Fibroblast of lung (primary cell): ENCODE measurements around the gene SPRED1. TPM values are rescaled to one million over a fixed set of nuclear protein-coding genes. Genes with fewer than 3 reads are reported as not detected.
A peak's percentile ranks its signal among the peaks of the same experiment; 100 is the strongest.

Experiments
- DNase-seq, 2 donors: peaks; one replicate each; pipeline versions ENCODE4 v3.0.0 to v3.0.0-alpha.2; 2010; ENCODE audit warnings: low read depth in 2 of 2
- H2AFZ ChIP-seq: 2 replicates; pipeline ENCODE4 v1.5.1; 2012; ENCODE audit warnings: low read length, control low read depth, inconsistent platforms
- H3K27ac ChIP-seq: 2 replicates; pipeline ENCODE4 v1.5.1; 2011; ENCODE audit warnings: low read length, control low read depth; ENCODE audit not compliant: insufficient read depth
- H3K27me3 ChIP-seq: 2 replicates; pipeline ENCODE4 v1.5.1; 2011; ENCODE audit warnings: mild to moderate bottlenecking, low read length; ENCODE audit not compliant: control insufficient read depth, insufficient read depth
- H3K36me3 ChIP-seq: 2 replicates; pipeline ENCODE4 v1.5.1; 2011; ENCODE audit warnings: low read length; ENCODE audit not compliant: control insufficient read depth, insufficient read depth
- H3K4me1 ChIP-seq: 2 replicates; pipeline ENCODE4 v1.5.1; 2011; ENCODE audit warnings: low read length; ENCODE audit not compliant: control insufficient read depth, insufficient read depth; ENCODE audit errors: extremely low read depth
- H3K4me2 ChIP-seq: 2 replicates; pipeline ENCODE4 v1.5.1; 2011; ENCODE audit warnings: low read length, control low read depth; ENCODE audit not compliant: insufficient read depth; ENCODE audit errors: extremely low read depth
- H3K4me3 ChIP-seq, 4 experiments: fragments of 200-600 bp in 1 of 4; sonication (generic) in 1 of 4; replicated peaks in 1 of 4; 2 replicates each; pipeline ENCODE4 v1.5.1; 2011 to 2016; ENCODE audit warnings: low read length in 4 of 4, low read depth in 3 of 4, mild to moderate bottlenecking in 3 of 4, control low read depth in 2 of 4, inconsistent platforms in 1 of 4, mixed read lengths in 1 of 4; ENCODE audit not compliant: insufficient read depth in 1 of 4; ENCODE audit errors: control extremely low read depth in 1 of 4
- H3K79me2 ChIP-seq: 2 replicates; pipeline ENCODE4 v1.5.1; 2012; ENCODE audit warnings: mild to moderate bottlenecking, low read length, inconsistent platforms; ENCODE audit not compliant: control insufficient read depth, insufficient read depth
- H3K9ac ChIP-seq: 2 replicates; pipeline ENCODE4 v1.5.1; 2011; ENCODE audit warnings: mild to moderate bottlenecking, low read length, control low read depth; ENCODE audit not compliant: insufficient read depth
- H3K9me3 ChIP-seq: 2 replicates; pipeline ENCODE4 v1.5.1; 2012; ENCODE audit warnings: low read depth, low read length; ENCODE audit not compliant: control insufficient read depth, insufficient read depth
- H4K20me1 ChIP-seq: 2 replicates; pipeline ENCODE4 v1.5.1; 2011; ENCODE audit warnings: low read length; ENCODE audit not compliant: control insufficient read depth, insufficient read depth; ENCODE audit errors: extremely low read depth
- CTCF ChIP-seq, 2 donors: IDR thresholded peaks in 1 of 2; conservative IDR thresholded peaks in 1 of 2; 1 replicate in 1 of 2; 2 replicates in 1 of 2; pipeline ENCODE4 v1.5.1; 2011 to 2012; ENCODE audit warnings: low read length in 2 of 2, control low read depth in 1 of 2, inconsistent platforms in 1 of 2, low read depth in 1 of 2, mild to moderate bottlenecking in 1 of 2
- EZH2 ChIP-seq: IDR thresholded peaks from 2 replicates; pipeline ENCODE4 v1.5.1; 2012; ENCODE audit warnings: low read length, control low read depth, mild to moderate bottlenecking; ENCODE audit errors: missing control alignments
- polyA plus RNA-seq, 2 donors: library from polyadenylated mRNA; depleted of rRNA in 1 of 2; stranded (reverse) in 1 of 2; unstranded in 1 of 2; fragments of >200 nt; gene quantifications; 2 replicates each; pipeline ENCODE4 v1.2.1, GENCODE V29; 2011 to 2012; ENCODE audit warnings: missing spikeins in 1 of 2
- total RNA-seq: library from RNA; depleted of rRNA; stranded (reverse); fragments of >200 nt; gene quantifications from 2 replicates; pipeline ENCODE4 v1.2.1, GENCODE V29; 2014

SPRED1 gene
- total and polyA plus RNA-seq, 2 donors (not counting 1 experiment from before 2014, with no cell fraction given): 17.2 to 39.0 TPM

- Histone ChIP-seq H2AFZ (no peak overlapping the region), H3K4me1 (peaks cover 8% of the 10 kb centered on the region), H3K79me2 (peaks cover 100% of the 10 kb centered on the region), H3K36me3 (no peaks in the 10 kb centered on the region), H3K27ac (no peak overlapping the region), H3K27me3 (no peaks in the 10 kb centered on the region), H3K9me3 (no peaks in the 10 kb centered on the region), H3K9ac (no peak overlapping the region), H4K20me1 (peaks cover 13% of the 10 kb centered on the region), H3K4me3 (no peak overlapping the region), H3K4me2 (no peak overlapping the region)
- DNase-seq: peak in 1 of 2 donors; percentile 69
- TF ChIP-seq CTCF (conservative IDR thresholded peaks at IDR 0.05 in 1 of 2, IDR thresholded peaks at IDR 0.05 in 1 of 2; ENCODE audit: low read depth in 1 of 2, low read length in 2 of 2) (no peak), EZH2 (no peak)
These were observed 7.4 kb downstream of the SPRED1 start for GRCh38 chr15:38260077-38260476.

DNA sequence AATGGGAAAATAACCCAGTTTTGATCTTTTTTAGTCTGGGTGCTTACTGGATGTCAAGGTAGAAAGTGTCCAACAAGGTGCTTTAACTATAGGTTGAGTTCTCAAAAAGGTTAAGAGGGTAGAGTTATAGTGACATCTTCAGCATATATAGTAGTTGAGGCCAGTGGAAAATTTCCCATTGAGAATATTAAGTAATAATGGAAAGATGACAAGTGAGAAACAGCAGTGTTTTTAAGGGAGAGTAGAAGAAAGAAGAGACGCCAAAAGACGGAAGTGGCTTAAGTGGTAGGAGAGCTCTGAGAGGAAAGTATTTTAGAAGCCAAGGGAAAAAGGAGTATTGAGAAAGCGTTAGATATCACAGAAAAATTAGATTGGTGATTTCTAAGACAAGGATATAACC, 10.6 kb downstream of the SPRED1 start:
- no peaks in the 10 kb centered on the region for H3K36me3 ChIP-seq
- no peak overlapping the region for H3K9ac ChIP-seq
- peaks cover 99% of the 10 kb centered on the region for H3K79me2 ChIP-seq
- H4K20me1 ChIP-seq: peaks cover 5% of the 10 kb centered on the region
- no peak for DNase-seq
- H3K4me1 ChIP-seq: peaks cover 12% of the 10 kb centered on the region
- H2AFZ ChIP-seq: no peak overlapping the region
- H3K27me3 ChIP-seq: no peaks in the 10 kb centered on the region
- no peak overlapping the region for H3K4me2 ChIP-seq
- H3K27ac ChIP-seq: no peak overlapping the region
- no peak for TF ChIP-seq CTCF (conservative IDR thresholded peaks at IDR 0.05 in 1 of 2, IDR thresholded peaks at IDR 0.05 in 1 of 2; ENCODE audit: low read depth in 1 of 2, low read length in 2 of 2)
- TF ChIP-seq EZH2: no peak
- H3K9me3 ChIP-seq: no peaks in the 10 kb centered on the region
- no peak overlapping the region for H3K4me3 ChIP-seq

DNA sequence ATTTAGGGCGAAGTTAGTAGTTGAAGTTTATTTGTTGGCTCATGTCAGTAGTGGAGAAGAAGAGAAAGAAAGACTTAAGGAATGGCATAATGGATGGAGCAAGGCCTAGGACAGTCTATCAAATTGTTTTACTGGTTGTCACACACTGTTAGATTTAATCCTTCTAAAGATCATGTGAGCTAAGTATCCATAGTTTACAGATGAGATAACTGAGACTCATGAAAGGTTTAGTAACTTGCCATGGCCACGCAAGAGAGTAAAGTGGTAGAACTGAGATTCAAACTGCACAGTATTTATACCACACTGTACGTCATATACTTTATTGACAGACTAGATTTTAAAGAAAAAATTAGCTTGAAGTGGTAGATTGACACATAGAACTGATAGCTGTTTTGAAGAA, 11.4 kb downstream of the SPRED1 start:
- Histone ChIP-seq H2AFZ (no peak overlapping the region), H3K4me3 (no peak overlapping the region), H3K4me2 (no peak overlapping the region), H4K20me1 (peaks cover 5% of the 10 kb centered on the region), H3K27me3 (no peaks in the 10 kb centered on the region), H3K27ac (no peak overlapping the region), H3K79me2 (peaks cover 99% of the 10 kb centered on the region), H3K9ac (no peak overlapping the region), H3K4me1 (peaks cover 14% of the 10 kb centered on the region), H3K36me3 (peaks cover 1% of the 10 kb centered on the region), H3K9me3 (no peaks in the 10 kb centered on the region)
- DNase-seq: peak; percentile 67 to 79
- no peak for TF ChIP-seq EZH2
- no peak for TF ChIP-seq CTCF (conservative IDR thresholded peaks at IDR 0.05 in 1 of 2, IDR thresholded peaks at IDR 0.05 in 1 of 2; ENCODE audit: low read depth in 1 of 2, low read length in 2 of 2)
